ENCODE results near the gene CPZ.

The CPZ gene

DNA sequence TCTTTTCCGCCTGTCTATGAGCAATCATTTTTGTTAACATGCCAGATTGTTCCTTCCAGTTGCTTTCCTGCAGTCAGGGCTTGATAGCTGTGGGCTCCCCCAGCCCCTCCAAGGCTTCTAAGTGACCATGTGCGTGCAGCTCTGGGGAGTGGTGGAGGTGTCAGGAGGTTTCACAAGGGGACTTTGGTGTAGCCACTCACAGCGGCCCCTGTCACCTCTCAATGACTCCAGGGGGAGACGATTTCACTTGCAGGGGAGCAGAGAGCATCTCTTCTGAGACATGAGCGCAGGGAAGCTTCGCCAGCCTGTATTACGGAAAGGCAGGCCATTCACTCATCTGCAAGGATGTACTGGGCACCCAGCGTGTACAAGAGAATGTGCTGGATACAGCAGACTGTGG is 15.5 kb upstream of the CPZ start:
- no peak for TF ChIP-seq FOXP2 (optimal IDR thresholded peaks at IDR 0.05; ENCODE audit: borderline replicate concordance, extremely low read depth, extremely low read length, insufficient read depth)
- TF ChIP-seq SIN3A (IDR thresholded peaks at IDR 0.05; ENCODE audit: borderline replicate concordance, insufficient read depth, low read length) = no peak
- TF ChIP-seq, protein P1, sequence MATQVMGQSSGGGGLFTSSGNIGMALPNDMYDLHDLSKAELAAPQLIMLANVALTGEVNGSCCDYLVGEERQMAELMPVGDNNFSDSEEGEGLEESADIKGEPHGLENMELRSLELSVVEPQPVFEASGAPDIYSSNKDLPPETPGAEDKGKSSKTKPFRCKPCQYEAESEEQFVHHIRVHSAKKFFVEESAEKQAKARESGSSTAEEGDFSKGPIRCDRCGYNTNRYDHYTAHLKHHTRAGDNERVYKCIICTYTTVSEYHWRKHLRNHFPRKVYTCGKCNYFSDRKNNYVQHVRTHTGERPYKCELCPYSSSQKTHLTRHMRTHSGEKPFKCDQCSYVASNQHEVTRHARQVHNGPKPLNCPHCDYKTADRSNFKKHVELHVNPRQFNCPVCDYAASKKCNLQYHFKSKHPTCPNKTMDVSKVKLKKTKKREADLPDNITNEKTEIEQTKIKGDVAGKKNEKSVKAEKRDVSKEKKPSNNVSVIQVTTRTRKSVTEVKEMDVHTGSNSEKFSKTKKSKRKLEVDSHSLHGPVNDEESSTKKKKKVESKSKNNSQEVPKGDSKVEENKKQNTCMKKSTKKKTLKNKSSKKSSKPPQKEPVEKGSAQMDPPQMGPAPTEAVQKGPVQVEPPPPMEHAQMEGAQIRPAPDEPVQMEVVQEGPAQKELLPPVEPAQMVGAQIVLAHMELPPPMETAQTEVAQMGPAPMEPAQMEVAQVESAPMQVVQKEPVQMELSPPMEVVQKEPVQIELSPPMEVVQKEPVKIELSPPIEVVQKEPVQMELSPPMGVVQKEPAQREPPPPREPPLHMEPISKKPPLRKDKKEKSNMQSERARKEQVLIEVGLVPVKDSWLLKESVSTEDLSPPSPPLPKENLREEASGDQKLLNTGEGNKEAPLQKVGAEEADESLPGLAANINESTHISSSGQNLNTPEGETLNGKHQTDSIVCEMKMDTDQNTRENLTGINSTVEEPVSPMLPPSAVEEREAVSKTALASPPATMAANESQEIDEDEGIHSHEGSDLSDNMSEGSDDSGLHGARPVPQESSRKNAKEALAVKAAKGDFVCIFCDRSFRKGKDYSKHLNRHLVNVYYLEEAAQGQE (IDR thresholded peaks at IDR 0.05; ENCODE audit: insufficient read depth in 1 of 2, low read depth in 2 of 2, low read length in 2 of 2) = no peak
- no peak for TF ChIP-seq TAF1 (IDR thresholded peaks at IDR 0.05; ENCODE audit: borderline replicate concordance, insufficient read depth, low read length)
- TF ChIP-seq POLR2AphosphoS5 (IDR thresholded peaks at IDR 0.05; ENCODE audit: low read depth, low read length) = no peak

GRCh38 chr4:8577972-8578371 is 14.6 kb upstream of the CPZ start:
- no peak for TF ChIP-seq POLR2AphosphoS5 (IDR thresholded peaks at IDR 0.05; ENCODE audit: low read depth, low read length)
- no peak for TF ChIP-seq SIN3A (IDR thresholded peaks at IDR 0.05; ENCODE audit: borderline replicate concordance, insufficient read depth, low read length)
- TF ChIP-seq TAF1 (IDR thresholded peaks at IDR 0.05; ENCODE audit: borderline replicate concordance, insufficient read depth, low read length) = no peak
- TF ChIP-seq, protein P1 (IDR thresholded peaks at IDR 0.05; ENCODE audit: insufficient read depth in 1 of 2, low read depth in 2 of 2, low read length in 2 of 2) = no peak
- TF ChIP-seq FOXP2 (optimal IDR thresholded peaks at IDR 0.05; ENCODE audit: borderline replicate concordance, extremely low read depth, extremely low read length, insufficient read depth) = no peak

- TF ChIP-seq SIN3A (IDR thresholded peaks at IDR 0.05; ENCODE audit: borderline replicate concordance, insufficient read depth, low read length) (no peak), TAF1 (IDR thresholded peaks at IDR 0.05; ENCODE audit: borderline replicate concordance, insufficient read depth, low read length) (no peak), FOXP2 (optimal IDR thresholded peaks at IDR 0.05; ENCODE audit: borderline replicate concordance, extremely low read depth, extremely low read length, insufficient read depth) (no peak), POLR2AphosphoS5 (IDR thresholded peaks at IDR 0.05; ENCODE audit: low read depth, low read length) (no peak)
- TF ChIP-seq, protein P1 (IDR thresholded peaks at IDR 0.05; ENCODE audit: insufficient read depth in 1 of 2, low read depth in 2 of 2, low read length in 2 of 2) = no peak
These were observed 13.8 kb upstream of the CPZ start for GRCh38 chr4:8578717-8579116.

DNA sequence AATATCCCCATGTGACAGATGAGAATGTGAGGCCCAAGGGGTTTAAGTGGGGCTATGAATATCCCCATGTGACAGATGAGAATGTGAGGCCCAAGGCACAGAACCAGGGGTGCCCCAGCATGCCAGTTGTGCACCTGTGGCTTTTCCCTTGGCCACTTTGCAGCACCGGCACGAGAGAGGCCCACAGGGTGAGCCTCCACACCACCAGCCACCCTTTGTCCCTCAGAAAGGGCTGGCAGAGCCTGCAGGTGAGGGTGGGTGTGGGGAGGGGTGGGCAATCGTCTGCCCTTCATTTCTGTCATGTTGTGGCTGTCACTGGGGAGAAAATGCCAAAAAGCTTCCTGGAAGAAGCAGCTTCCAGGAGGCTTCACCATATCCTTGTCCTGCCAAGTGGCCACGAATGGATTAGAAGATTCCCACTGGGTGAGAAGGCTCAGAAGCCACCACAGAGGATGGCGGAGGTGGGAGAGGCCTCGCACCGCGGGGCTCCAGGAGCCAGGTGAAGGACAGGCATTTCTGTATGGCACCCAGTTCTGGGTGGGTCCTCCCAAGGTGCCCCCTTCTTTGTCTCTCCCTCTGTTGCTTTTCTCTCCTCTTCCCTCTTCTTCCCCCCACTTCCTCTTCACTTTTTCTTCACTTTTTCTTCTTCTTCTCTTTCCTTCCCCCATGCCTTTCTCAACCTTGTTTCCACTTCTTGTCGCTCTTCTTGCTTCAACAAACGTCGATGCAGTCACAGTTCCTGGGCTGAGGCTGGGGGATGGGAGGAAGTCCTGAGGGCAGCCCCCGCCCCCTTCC is 12.8 kb upstream of the CPZ start:
- TF ChIP-seq POLR2AphosphoS5 (IDR thresholded peaks at IDR 0.05; ENCODE audit: low read depth, low read length) = no peak
- no peak for TF ChIP-seq TAF1 (IDR thresholded peaks at IDR 0.05; ENCODE audit: borderline replicate concordance, insufficient read depth, low read length)
- TF ChIP-seq FOXP2 (optimal IDR thresholded peaks at IDR 0.05; ENCODE audit: borderline replicate concordance, extremely low read depth, extremely low read length, insufficient read depth) = no peak
- TF ChIP-seq, protein P1 (IDR thresholded peaks at IDR 0.05; ENCODE audit: insufficient read depth in 1 of 2, low read depth in 2 of 2, low read length in 2 of 2) = no peak
- TF ChIP-seq SIN3A (IDR thresholded peaks at IDR 0.05; ENCODE audit: borderline replicate concordance, insufficient read depth, low read length) = no peak

Data from PFSK-1 (cell line).